IMR-90 (cell line): Measurements from ENCODE around the gene PNKD. TPM values are rescaled to one million over a fixed set of nuclear protein-coding genes. Genes with fewer than 3 reads are reported as not detected.

Source experiments
- ATAC-seq: fragments of 200-7000 bp; cut with Tn5 transposase; 2 replicates; pipeline ENCODE4 v1.9.1; 2020; ENCODE audit warnings: low read depth, mild to moderate bottlenecking, moderate library complexity
- BruUV-seq: library from RNA; stranded (reverse); fragments of 400-500 nt; replicated peaks from 2 replicates; lab custom pipeline; 2021; lab: Mats Ljungman, UMichigan
- CTCF ChIA-PET: fragments of 300-600 bp; formaldehyde crosslinking; extraction: SDS; loops from one replicate; lab custom pipeline; 2021; ENCODE audit warnings: antibody characterized with exemption; lab: Yijun Ruan, JAX
- POLR2A ChIA-PET: fragments of 300-600 bp; sonication (Branson Sonifier 250); formaldehyde crosslinking; loops from one replicate; lab custom pipeline; 2022; ENCODE audit warnings: antibody characterized with exemption; ENCODE audit not compliant: unreplicated experiment; lab: Charles Lee
- DNase-seq: peaks from one replicate; pipeline ENCODE4 v3.0.0; 2013
- H2AFZ ChIP-seq: replicated peaks from 2 replicates; pipeline ENCODE3; 2013; ENCODE audit warnings: low read length, mild to moderate bottlenecking; ENCODE audit not compliant: poor library complexity
- H2AK5ac ChIP-seq: 2 replicates; pipeline ENCODE4 v1.6.1; 2013; ENCODE audit warnings: low read depth, low read length, inconsistent platforms
- H2AK9ac ChIP-seq: replicated peaks from 2 replicates; pipeline ENCODE3; 2013; ENCODE audit warnings: mild to moderate bottlenecking, low read depth, low read length, moderate library complexity; ENCODE audit not compliant: poor library complexity
- H2BK120ac ChIP-seq: 2 replicates; pipeline ENCODE4 v1.6.1; 2013; ENCODE audit warnings: low read depth, low read length, inconsistent platforms
- H2BK15ac ChIP-seq: 3 replicates; pipeline ENCODE4 v1.6.1; 2013; ENCODE audit warnings: low read depth, low read length, inconsistent platforms
- H2BK20ac ChIP-seq: 2 replicates; pipeline ENCODE4 v1.6.1; 2013; ENCODE audit warnings: low read depth, mild to moderate bottlenecking, inconsistent platforms, low read length, moderate library complexity
- H2BK5ac ChIP-seq: 2 replicates; pipeline ENCODE4 v1.6.1; 2013; ENCODE audit warnings: mild to moderate bottlenecking, low read depth, low read length, inconsistent platforms; ENCODE audit not compliant: poor library complexity, severe bottlenecking
- H3K14ac ChIP-seq: replicated peaks from 2 replicates; pipeline ENCODE4 v1.6.1; 2013; ENCODE audit warnings: low read depth, low read length, inconsistent platforms
- H3K18ac ChIP-seq: 2 replicates; pipeline ENCODE4 v1.6.1; 2013; ENCODE audit warnings: low read depth, low read length, control low read depth
- H3K23ac ChIP-seq: 2 replicates; pipeline ENCODE4 v1.6.1; 2013; ENCODE audit warnings: low read depth, low read length, inconsistent platforms
- H3K27ac ChIP-seq: 2 replicates; pipeline ENCODE4 v1.5.1; 2013; ENCODE audit warnings: mild to moderate bottlenecking, control low read depth, low read length; ENCODE audit not compliant: insufficient read depth
- H3K27me3 ChIP-seq: 2 replicates; pipeline ENCODE4 v1.6.1; 2013; ENCODE audit warnings: low read length; ENCODE audit not compliant: control insufficient read depth, insufficient read depth
- H3K36me3 ChIP-seq: 2 replicates; pipeline ENCODE4 v1.6.1; 2013; ENCODE audit warnings: low read length, mixed read lengths; ENCODE audit not compliant: control insufficient read depth, insufficient read depth
- H3K4ac ChIP-seq: 2 replicates; pipeline ENCODE4 v1.6.1; 2013; ENCODE audit warnings: low read depth, low read length, inconsistent platforms
- H3K4me1 ChIP-seq: 2 replicates; pipeline ENCODE4 v1.6.1; 2013; ENCODE audit warnings: low read length, mixed read lengths; ENCODE audit not compliant: control insufficient read depth, insufficient read depth
- H3K4me2 ChIP-seq: 2 replicates; pipeline ENCODE4 v1.6.1; 2013; ENCODE audit warnings: low read depth, mild to moderate bottlenecking, control low read depth, low read length, moderate library complexity
- H3K4me3 ChIP-seq: 2 replicates; pipeline ENCODE4 v1.5.1; 2013; ENCODE audit warnings: low read depth, mild to moderate bottlenecking, control low read depth, low read length, moderate library complexity; ENCODE audit not compliant: insufficient read depth
- H3K56ac ChIP-seq: 2 replicates; pipeline ENCODE4 v1.6.1; 2013; ENCODE audit warnings: low read length, inconsistent platforms; ENCODE audit not compliant: insufficient read depth; ENCODE audit errors: extremely low read depth
- H3K79me1 ChIP-seq, 2 experiments: 2 replicates each; pipeline ENCODE4 v1.6.1; 2013; ENCODE audit warnings: low read length in 2 of 2, inconsistent platforms in 1 of 2, low read depth in 1 of 2
- H3K9ac ChIP-seq: 2 replicates; pipeline ENCODE4 v1.6.1; 2013; ENCODE audit warnings: low read depth, low read length, control low read depth
- H3K9me1 ChIP-seq: 2 replicates; pipeline ENCODE4 v1.6.1; 2013; ENCODE audit warnings: low read length, inconsistent platforms; ENCODE audit not compliant: insufficient read depth
- H3K9me3 ChIP-seq: 2 replicates; pipeline ENCODE4 v1.6.1; 2013; ENCODE audit warnings: low read length; ENCODE audit not compliant: control insufficient read depth, insufficient read depth
- H4K20me1 ChIP-seq: 2 replicates; pipeline ENCODE4 v1.6.1; 2013; ENCODE audit warnings: low read length, inconsistent platforms; ENCODE audit not compliant: insufficient read depth
- H4K5ac ChIP-seq: 2 replicates; pipeline ENCODE4 v1.6.1; 2013; ENCODE audit warnings: mild to moderate bottlenecking, low read depth, low read length, control low read depth
- H4K8ac ChIP-seq, 2 experiments: 2 replicates each; pipeline ENCODE4 v1.6.1; 2013; ENCODE audit warnings: low read depth in 2 of 2, low read length in 2 of 2, control low read depth in 1 of 2, inconsistent platforms in 1 of 2
- H4K91ac ChIP-seq: 2 replicates; pipeline ENCODE4 v1.6.1; 2013; ENCODE audit warnings: low read depth, low read length, inconsistent platforms; ENCODE audit not compliant: insufficient read depth
- BHLHE40 ChIP-seq: fragments of 150-350 bp; IDR thresholded peaks from 2 replicates; pipeline ENCODE4 v1.6.1; 2016; ENCODE audit warnings: mild to moderate bottlenecking, low read depth, low read length
- CEBPB ChIP-seq: IDR thresholded peaks from 2 replicates; pipeline ENCODE4 v1.6.1; 2012; ENCODE audit warnings: low read depth, low read length, improper control_type of control experiment
- CTCF ChIP-seq: conservative IDR thresholded peaks from 2 replicates; pipeline ENCODE4 v1.5.1; 2012; ENCODE audit warnings: mild to moderate bottlenecking, low read depth, low read length, improper control_type of control experiment
- FOS ChIP-seq: fragments of 150-350 bp; IDR thresholded peaks from 2 replicates; pipeline ENCODE4 v1.6.1; 2016; ENCODE audit warnings: low read depth, low read length
- MAFK ChIP-seq: IDR thresholded peaks from 2 replicates; pipeline ENCODE4 v1.6.1; 2012; ENCODE audit warnings: low read depth, low read length, improper control_type of control experiment
- MAZ ChIP-seq: IDR thresholded peaks from 2 replicates; pipeline ENCODE4 v1.6.1; 2012; ENCODE audit warnings: low read depth, mild to moderate bottlenecking, low read length, improper control_type of control experiment, moderate library complexity, borderline replicate concordance
- MXI1 ChIP-seq: IDR thresholded peaks from 2 replicates; pipeline ENCODE4 v1.6.1; 2012; ENCODE audit warnings: low read depth, mild to moderate bottlenecking, low read length, moderate library complexity, borderline replicate concordance
- NFE2L2 ChIP-seq: fragments of 150-350 bp; IDR thresholded peaks from 2 replicates; pipeline ENCODE4 v1.6.1; 2016; ENCODE audit warnings: low read depth, mild to moderate bottlenecking, low read length
- POLR2A ChIP-seq: IDR thresholded peaks from 2 replicates; pipeline ENCODE4 v1.6.1; 2012; ENCODE audit warnings: mild to moderate bottlenecking, low read depth, low read length
- RAD21 ChIP-seq: IDR thresholded peaks from 2 replicates; pipeline ENCODE4 v1.6.1; 2012; ENCODE audit warnings: low read length, improper control_type of control experiment
- RCOR1 ChIP-seq: IDR thresholded peaks from 2 replicates; pipeline ENCODE4 v1.6.1; 2012; ENCODE audit warnings: mild to moderate bottlenecking, low read length, improper control_type of control experiment; ENCODE audit not compliant: insufficient replicate concordance
- RFX5 ChIP-seq: IDR thresholded peaks from 2 replicates; pipeline ENCODE4 v1.8.0; 2012; ENCODE audit warnings: low read depth, mild to moderate bottlenecking, low read length, moderate library complexity
- USF2 ChIP-seq: fragments of 150-350 bp; IDR thresholded peaks from 2 replicates; pipeline ENCODE4 v1.6.1; 2017; ENCODE audit warnings: mild to moderate bottlenecking, antibody characterized with exemption, low read length, low read depth
- WGBS, 2 experiments: methylation state at CpG; one replicate each; pipeline versions ENCODE4 v1.1.5 to v1.1.7; 2013; ENCODE audit warnings: missing lambda C conversion rate in 2 of 2; ENCODE audit not compliant: insufficient read length in 1 of 2; ENCODE audit errors: extremely low coverage in 2 of 2; 5-methylcytosine and 5-hydroxymethylcytosine counted together
- dilution Hi-C: fragments of 300-500 bp; cut with HindIII; formaldehyde crosslinking; loops from one replicate; pipeline ENCODE4 v1.14.3; 2018; ENCODE audit warnings: low sequenced_read_pairs; ENCODE audit not compliant: unreplicated experiment
- in situ Hi-C: fragments of 300-500 bp; cut with MboI; formaldehyde crosslinking; loops from 3 replicates; pipeline ENCODE4 v1.14.3; 2019; ENCODE audit warnings: low sequenced_read_pairs, inconsistent platforms, mixed read lengths
- intact Hi-C: fragments of 100-400 bp; cut with micrococcal nuclease; formaldehyde crosslinking; loops from 2 replicates; pipeline ENCODE4 v1.10.0; 2022
- polyA plus RNA-seq, 3 experiments: library from polyadenylated mRNA; depleted of rRNA; stranded (reverse); fragments of >200 nt; gene quantifications; 2 replicates each; pipeline ENCODE4 v1.2.3, GENCODE V29; 2012; ENCODE audit warnings: low replicate concordance in 1 of 3
- total RNA-seq: library from RNA; depleted of rRNA; stranded (reverse); fragments of >200 nt; gene quantifications from 2 replicates; pipeline ENCODE4 v1.2.3, GENCODE V29; 2012

The PNKD gene
- total and polyA plus RNA-seq, 2 of the 4 experiments (the other 2 are of a cell fraction), result 19.2 to 68.5 TPM

- Histone ChIP-seq H2AFZ (peak overlapping the region; percentile 97), H2BK120ac (peak overlapping the region; percentile 97), H3K9me3 (no peaks in the 10 kb centered on the region), H2AK5ac (peak overlapping the region; percentile 95), H3K79me1 (peaks cover 6 to 13% of the 10 kb centered on the region in 2 experiments; a peak in 3 of 4 replicates), H3K4me1 (peaks cover 22% of the 10 kb centered on the region), H4K5ac (peak overlapping the region; percentile 94), H3K56ac (peak overlapping the region; percentile 96), H3K14ac (peak overlapping the region; percentile 91), H3K9me1 (0 out of 2 replicates have a peak, but pooled peaks cover 2% of the 10 kb centered on the region), H3K4ac (peak overlapping the region; percentile 92), H2AK9ac (peak overlapping the region; percentile 88), H2BK15ac (peak overlapping the region; percentile 62; the same call in 2 of the 3 replicates), H3K36me3 (no peaks in the 10 kb centered on the region), H3K4me3 (peak overlapping the region; percentile 85), H3K27me3 (no peaks in the 10 kb centered on the region), H3K23ac (peak overlapping the region; percentile 71; the same call in 1 of the 2 replicates), H3K4me2 (peak overlapping the region; percentile 90), H4K91ac (peak overlapping the region; percentile 99), H4K20me1 (peaks cover 2% of the 10 kb centered on the region; the same call in 1 of the 2 replicates), H3K18ac (peak overlapping the region; percentile 98), H2BK20ac (peak overlapping the region; percentile 71), H2BK5ac (peak overlapping the region; percentile 98), H3K27ac (peak overlapping the region; percentile 99), H3K9ac (peak overlapping the region; percentile 95), H4K8ac (peak overlapping the region; percentile 70 to 94)
- ATAC-seq (peak; percentile 70), DNase-seq (peak; percentile 97)
- POLR2A ChIA-PET, result interaction anchor here (0.6 kb wide), 2 partner anchors 23 to 100 kb away, joined by 3 read pairs; no protein-coding TSS in a partner anchor
- 3% methylated on average over 14 of the region's 57 CpGs; no CpG with 5 or more reads in 1 of the 2 experiments for WGBS, 2 experiments
- CTCF ChIA-PET, result interaction anchor here (0.6 kb wide), 2 partner anchors 34 to 100 kb away, joined by 3 to 6 read pairs; no protein-coding TSS in a partner anchor
- BruUV-seq, result no TSS peak
- intact Hi-C loops (loop anchor here (1.0 to 2.0 kb wide), 3 partner anchors 95 to 124 kb away; partner anchors contain the start of gene TMBIM1), dilution Hi-C loops (no loop called here), in situ Hi-C loops (loop anchor here (10.0 kb wide), 1 partner anchor 121 kb away; the partner anchor contains the start of genes AAMP and PNKD)
- no peak for TF ChIP-seq NFE2L2
- TF ChIP-seq FOS, result 0 out of 2 replicates have a peak, but pooled peaks have one; percentile 14
- TF ChIP-seq RAD21, result peak; percentile 74
- TF ChIP-seq MXI1, result 0 out of 2 replicates have a peak, but pooled peaks have one; percentile 30
- no peak for TF ChIP-seq RCOR1
- TF ChIP-seq MAFK, result no peak
- TF ChIP-seq BHLHE40, result no peak
- TF ChIP-seq POLR2A, result no peak
- peak; percentile 98 for TF ChIP-seq MAZ
- TF ChIP-seq USF2, result no peak
- TF ChIP-seq CEBPB, result no peak
- TF ChIP-seq RFX5, result no peak
- TF ChIP-seq CTCF, result peak; percentile 91
Measured at GRCh38 chr2:218395826-218396687, 125.7 kb downstream of the PNKD start.
